ENCODE data around the gene RET.

Gene RET

GRCh38 chr10:43064331-43065075, 12.4 kb upstream of the RET start:
- no peak for DNase-seq

- no peak for DNase-seq
Observed at GRCh38 chr10:43065234-43065633, 11.6 kb upstream of the RET start.

- no peak for DNase-seq
Observed at GRCh38 chr10:43065761-43066160, 11.1 kb upstream of the RET start.

- no peak for DNase-seq
Observed at GRCh38 chr10:43066481-43066880, 10.4 kb upstream of the RET start.

GRCh38 chr10:43067391-43068135, 9.3 kb upstream of the RET start:
- DNase-seq, result no peak

GRCh38 chr10:43068136-43068395, 8.8 kb upstream of the RET start:
- no peak for DNase-seq

GRCh38 chr10:43068471-43069210, 8.2 kb upstream of the RET start:
- no peak for DNase-seq

GRCh38 chr10:43069211-43069515, 7.7 kb upstream of the RET start:
- DNase-seq, result no peak

GRCh38 chr10:43069579-43069978, 7.3 kb upstream of the RET start:
- DNase-seq, result no peak

GRCh38 chr10:43070121-43071085, 6.5 kb upstream of the RET start:
- no peak for DNase-seq

- DNase-seq, result no peak
Observed at GRCh38 chr10:43071865-43072650, 4.8 kb upstream of the RET start.

- DNase-seq, result no peak
Observed at GRCh38 chr10:43073191-43073590, 3.7 kb upstream of the RET start.

GRCh38 chr10:43073721-43074120, 3.1 kb upstream of the RET start:
- no peak for DNase-seq

- no peak for DNase-seq
Observed at GRCh38 chr10:43074409-43074808, 2.5 kb upstream of the RET start.

GRCh38 chr10:43074827-43075611, 1.9 kb upstream of the RET start:
- DNase-seq, result no peak

- DNase-seq, result no peak
Observed at GRCh38 chr10:43075612-43076003, 1.3 kb upstream of the RET start.

GRCh38 chr10:43076311-43076875, 476 bp upstream of the RET start:
- DNase-seq, result no peak

GRCh38 chr10:43077421-43078171, 727 bp downstream of the RET start:
- no peak for DNase-seq

- no peak for DNase-seq
Observed at GRCh38 chr10:43078175-43078985, 1.5 kb downstream of the RET start.

- peak in 1 of 2 donors; percentile 12 for DNase-seq
Observed at GRCh38 chr10:43078986-43079273, 2.1 kb downstream of the RET start.
